ENCODE data around the gene EIF4G3. TPM values are rescaled to one million over a fixed set of nuclear protein-coding genes. Genes with fewer than 3 reads are reported as not detected.

Gene EIF4G3
- polyA plus RNA-seq, 4 donors, result 10.8 to 32.1 (median 20.1) TPM

GRCh38 chr1:20987831-20988825, 188.6 kb downstream of the EIF4G3 start:
- H3K27ac ChIP-seq (ENCODE audit: low read depth in 1 of 3, low read length in 2 of 3), result no peak overlapping the region
- peaks cover 0 to 6% (median 0%) of the 10 kb centered on the region in 3 donors for H3K36me3 ChIP-seq (ENCODE audit: control insufficient read depth in 3 of 3, insufficient read depth in 2 of 3, low read depth in 1 of 3, low read length in 3 of 3)
- no peaks in the 10 kb centered on the region for H3K9me3 ChIP-seq (ENCODE audit: control insufficient read depth in 2 of 2, insufficient read depth in 1 of 2, low read depth in 1 of 2, low read length in 1 of 2)
- DNase-seq (no peak), FAIRE-seq (no peak)
- H3K4me3 ChIP-seq (ENCODE audit: low read depth in 1 of 3, low read length in 3 of 3), result no peak overlapping the region
- H3K4me1 ChIP-seq (ENCODE audit: control insufficient read depth in 3 of 3, insufficient read depth in 2 of 3, low read depth in 1 of 3, low read length in 2 of 3), result no peaks in the 10 kb centered on the region
- H3K27me3 ChIP-seq (ENCODE audit: control insufficient read depth in 3 of 3, insufficient read depth in 3 of 3, low read length in 3 of 3), result no peaks in the 10 kb centered on the region

GRCh38 chr1:20983297-20983889, 193.3 kb downstream of the EIF4G3 start:
- Histone ChIP-seq H3K4me1 (ENCODE audit: control insufficient read depth in 3 of 3, insufficient read depth in 2 of 3, low read depth in 1 of 3, low read length in 2 of 3) (no peaks in the 10 kb centered on the region), H3K9me3 (ENCODE audit: control insufficient read depth in 2 of 2, insufficient read depth in 1 of 2, low read depth in 1 of 2, low read length in 1 of 2) (no peaks in the 10 kb centered on the region), H3K4me3 (ENCODE audit: low read depth in 1 of 3, low read length in 3 of 3) (no peak overlapping the region), H3K36me3 (ENCODE audit: control insufficient read depth in 3 of 3, insufficient read depth in 2 of 3, low read depth in 1 of 3, low read length in 3 of 3) (peaks cover 0 to 10% (median 2%) of the 10 kb centered on the region in 3 donors), H3K27me3 (ENCODE audit: control insufficient read depth in 3 of 3, insufficient read depth in 3 of 3, low read length in 3 of 3) (no peaks in the 10 kb centered on the region), H3K27ac (ENCODE audit: low read depth in 1 of 3, low read length in 2 of 3) (no peak overlapping the region)
- WGBS, 3 donors, result 69 to 83% (median 83%) methylated on average over 3 of the region's 3 CpGs
- peak in 1 of 2 donors; percentile 31 for DNase-seq
- no peak for FAIRE-seq

- Histone ChIP-seq H3K36me3 (ENCODE audit: control insufficient read depth in 3 of 3, insufficient read depth in 2 of 3, low read depth in 1 of 3, low read length in 3 of 3) (peaks cover 0 to 10% (median 2%) of the 10 kb centered on the region in 3 donors), H3K4me1 (ENCODE audit: control insufficient read depth in 3 of 3, insufficient read depth in 2 of 3, low read depth in 1 of 3, low read length in 2 of 3) (no peaks in the 10 kb centered on the region), H3K27ac (ENCODE audit: low read depth in 1 of 3, low read length in 2 of 3) (no peak overlapping the region), H3K4me3 (ENCODE audit: low read depth in 1 of 3, low read length in 3 of 3) (no peak overlapping the region), H3K9me3 (ENCODE audit: control insufficient read depth in 2 of 2, insufficient read depth in 1 of 2, low read depth in 1 of 2, low read length in 1 of 2) (no peaks in the 10 kb centered on the region), H3K27me3 (ENCODE audit: control insufficient read depth in 3 of 3, insufficient read depth in 3 of 3, low read length in 3 of 3) (no peaks in the 10 kb centered on the region)
- FAIRE-seq (no peak), DNase-seq (no peak)
Observed at GRCh38 chr1:20982316-20982715, 194.4 kb downstream of the EIF4G3 start.

- Histone ChIP-seq H3K36me3 (ENCODE audit: control insufficient read depth in 3 of 3, insufficient read depth in 2 of 3, low read depth in 1 of 3, low read length in 3 of 3) (peaks cover 0 to 10% (median 2%) of the 10 kb centered on the region in 3 donors), H3K27me3 (ENCODE audit: control insufficient read depth in 3 of 3, insufficient read depth in 3 of 3, low read length in 3 of 3) (no peaks in the 10 kb centered on the region), H3K4me3 (ENCODE audit: low read depth in 1 of 3, low read length in 3 of 3) (no peak overlapping the region), H3K4me1 (ENCODE audit: control insufficient read depth in 3 of 3, insufficient read depth in 2 of 3, low read depth in 1 of 3, low read length in 2 of 3) (no peaks in the 10 kb centered on the region), H3K9me3 (ENCODE audit: control insufficient read depth in 2 of 2, insufficient read depth in 1 of 2, low read depth in 1 of 2, low read length in 1 of 2) (no peaks in the 10 kb centered on the region), H3K27ac (ENCODE audit: low read depth in 1 of 3, low read length in 2 of 3) (no peak overlapping the region)
- FAIRE-seq (no peak), DNase-seq (peak; percentile 32 to 40)
Observed at GRCh38 chr1:20981915-20982314, 194.8 kb downstream of the EIF4G3 start.

GRCh38 chr1:20980051-20980450, 196.6 kb downstream of the EIF4G3 start:
- FAIRE-seq (no peak), DNase-seq (no peak)
- Histone ChIP-seq H3K27ac (ENCODE audit: low read depth in 1 of 3, low read length in 2 of 3) (no peak overlapping the region), H3K4me1 (ENCODE audit: control insufficient read depth in 3 of 3, insufficient read depth in 2 of 3, low read depth in 1 of 3, low read length in 2 of 3) (no peaks in the 10 kb centered on the region), H3K27me3 (ENCODE audit: control insufficient read depth in 3 of 3, insufficient read depth in 3 of 3, low read length in 3 of 3) (no peaks in the 10 kb centered on the region), H3K9me3 (ENCODE audit: control insufficient read depth in 2 of 2, insufficient read depth in 1 of 2, low read depth in 1 of 2, low read length in 1 of 2) (no peaks in the 10 kb centered on the region), H3K36me3 (ENCODE audit: control insufficient read depth in 3 of 3, insufficient read depth in 2 of 3, low read depth in 1 of 3, low read length in 3 of 3) (peaks cover 0 to 10% (median 2%) of the 10 kb centered on the region in 3 donors), H3K4me3 (ENCODE audit: low read depth in 1 of 3, low read length in 3 of 3) (no peak overlapping the region)
- WGBS, 3 donors, result 90 to 98% (median 96%) methylated on average over 2 of the region's 2 CpGs

GRCh38 chr1:20978413-20978812, 198.3 kb downstream of the EIF4G3 start:
- no peak for FAIRE-seq
- no peaks in the 10 kb centered on the region for H3K9me3 ChIP-seq (ENCODE audit: control insufficient read depth in 2 of 2, insufficient read depth in 1 of 2, low read depth in 1 of 2, low read length in 1 of 2)
- H3K27me3 ChIP-seq (ENCODE audit: control insufficient read depth in 3 of 3, insufficient read depth in 3 of 3, low read length in 3 of 3), result no peaks in the 10 kb centered on the region
- no peak overlapping the region for H3K4me3 ChIP-seq (ENCODE audit: low read depth in 1 of 3, low read length in 3 of 3)
- no peaks in the 10 kb centered on the region for H3K4me1 ChIP-seq (ENCODE audit: control insufficient read depth in 3 of 3, insufficient read depth in 2 of 3, low read depth in 1 of 3, low read length in 2 of 3)
- no peak for DNase-seq
- WGBS, 3 donors, result 94 to 99% (median 96%) methylated on average over 2 of the region's 2 CpGs
- H3K27ac ChIP-seq (ENCODE audit: low read depth in 1 of 3, low read length in 2 of 3), result no peak overlapping the region
- peaks cover 0 to 10% (median 2%) of the 10 kb centered on the region in 3 donors for H3K36me3 ChIP-seq (ENCODE audit: control insufficient read depth in 3 of 3, insufficient read depth in 2 of 3, low read depth in 1 of 3, low read length in 3 of 3)

- H3K9me3 ChIP-seq (ENCODE audit: control insufficient read depth in 2 of 2, insufficient read depth in 1 of 2, low read depth in 1 of 2, low read length in 1 of 2), result no peaks in the 10 kb centered on the region
- no peak overlapping the region for H3K4me3 ChIP-seq (ENCODE audit: low read depth in 1 of 3, low read length in 3 of 3)
- H3K27me3 ChIP-seq (ENCODE audit: control insufficient read depth in 3 of 3, insufficient read depth in 3 of 3, low read length in 3 of 3), result no peaks in the 10 kb centered on the region
- no peaks in the 10 kb centered on the region for H3K4me1 ChIP-seq (ENCODE audit: control insufficient read depth in 3 of 3, insufficient read depth in 2 of 3, low read depth in 1 of 3, low read length in 2 of 3)
- FAIRE-seq (no peak), DNase-seq (no peak)
- H3K36me3 ChIP-seq (ENCODE audit: control insufficient read depth in 3 of 3, insufficient read depth in 2 of 3, low read depth in 1 of 3, low read length in 3 of 3), result peaks cover 0 to 17% (median 4%) of the 10 kb centered on the region in 3 donors
- 90 to 98% (median 92%) methylated on average over 1 of the region's 1 CpG for WGBS, 3 donors
- H3K27ac ChIP-seq (ENCODE audit: low read depth in 1 of 3, low read length in 2 of 3), result no peak overlapping the region
Observed at GRCh38 chr1:20975668-20976067, 201.0 kb downstream of the EIF4G3 start.

GRCh38 chr1:20974951-20975350, 201.7 kb downstream of the EIF4G3 start:
- Histone ChIP-seq H3K4me1 (ENCODE audit: control insufficient read depth in 3 of 3, insufficient read depth in 2 of 3, low read depth in 1 of 3, low read length in 2 of 3) (no peaks in the 10 kb centered on the region), H3K27ac (ENCODE audit: low read depth in 1 of 3, low read length in 2 of 3) (no peak overlapping the region), H3K4me3 (ENCODE audit: low read depth in 1 of 3, low read length in 3 of 3) (no peak overlapping the region), H3K27me3 (ENCODE audit: control insufficient read depth in 3 of 3, insufficient read depth in 3 of 3, low read length in 3 of 3) (no peaks in the 10 kb centered on the region), H3K36me3 (ENCODE audit: control insufficient read depth in 3 of 3, insufficient read depth in 2 of 3, low read depth in 1 of 3, low read length in 3 of 3) (peaks cover 0 to 17% (median 4%) of the 10 kb centered on the region in 3 donors), H3K9me3 (ENCODE audit: control insufficient read depth in 2 of 2, insufficient read depth in 1 of 2, low read depth in 1 of 2, low read length in 1 of 2) (no peaks in the 10 kb centered on the region)
- FAIRE-seq, result no peak
- no peak for DNase-seq

All from small intestine (tissue), 7 donors.